Measurements from ENCODE around the gene MYO7A.

Gene MYO7A

GRCh38 chr11:77118086-77118485 is 10.0 kb upstream of the MYO7A start:
- Histone ChIP-seq H2AK5ac (ENCODE audit: low read length, severe bottlenecking) (no peak overlapping the region), H2BK120ac (ENCODE audit: low read depth, low read length) (no peak overlapping the region), H3K27ac (ENCODE audit: low read length, poor library complexity, severe bottlenecking) (no peak overlapping the region), H3K4me2 (ENCODE audit: low read length, poor library complexity, severe bottlenecking) (no peak overlapping the region), H3K9me3 (ENCODE audit: control insufficient read depth, low read length) (no peaks in the 10 kb centered on the region), H2BK15ac (ENCODE audit: low read depth, poor library complexity, severe bottlenecking) (no peak overlapping the region), H3K23ac (ENCODE audit: low read length in 2 of 2) (no peak overlapping the region), H3K4ac (ENCODE audit: low read depth in 1 of 2, low read length in 2 of 2) (no peak overlapping the region), H3K4me3 (ENCODE audit: insufficient read depth in 1 of 2, low read depth in 1 of 2, low read length in 2 of 2) (no peak overlapping the region), H3K9ac (ENCODE audit: low read length) (no peak overlapping the region), H4K91ac (ENCODE audit: low read length) (no peak overlapping the region), H3K79me1 (replicated peaks; ENCODE audit: low read length, poor library complexity, severe bottlenecking) (peaks cover 2% of the 10 kb centered on the region), H3K36me3 (ENCODE audit: control insufficient read depth in 1 of 2, insufficient read depth in 2 of 2, low read depth in 1 of 2, low read length in 2 of 2) (peaks cover 68 to 76% of the 10 kb centered on the region in 2 experiments), H4K8ac (ENCODE audit: low read length) (no peak overlapping the region), H2BK5ac (ENCODE audit: low read depth, low read length, poor library complexity, severe bottlenecking) (no peak overlapping the region), H3K27me3 (ENCODE audit: control insufficient read depth in 1 of 2, insufficient read depth in 1 of 2, low read length in 2 of 2) (no peaks in the 10 kb centered on the region), H3K14ac (ENCODE audit: low read length in 2 of 2) (no peak overlapping the region), H2AFZ (ENCODE audit: low read depth, low read length) (no peak overlapping the region), H3K18ac (ENCODE audit: low read depth in 1 of 2, low read length in 2 of 2) (no peak overlapping the region), H2BK12ac (ENCODE audit: low read length in 2 of 2) (no peak overlapping the region), H3K4me1 (ENCODE audit: control insufficient read depth, insufficient read depth, low read depth, low read length) (peaks cover 17% of the 10 kb centered on the region)
- no peak for DNase-seq
- WGBS: 95% methylated on average over 17 of the region's 17 CpGs

GRCh38 chr11:77118971-77119370 is 9.1 kb upstream of the MYO7A start:
- Histone ChIP-seq H3K9me3 (ENCODE audit: control insufficient read depth, low read length) (no peaks in the 10 kb centered on the region), H3K4me1 (ENCODE audit: control insufficient read depth, insufficient read depth, low read depth, low read length) (peaks cover 14% of the 10 kb centered on the region), H3K4ac (ENCODE audit: low read depth in 1 of 2, low read length in 2 of 2) (no peak overlapping the region), H3K4me2 (ENCODE audit: low read length, poor library complexity, severe bottlenecking) (no peak overlapping the region), H2BK15ac (ENCODE audit: low read depth, poor library complexity, severe bottlenecking) (no peak overlapping the region), H4K91ac (ENCODE audit: low read length) (no peak overlapping the region), H3K14ac (ENCODE audit: low read length in 2 of 2) (no peak overlapping the region), H3K9ac (ENCODE audit: low read length) (no peak overlapping the region), H3K18ac (ENCODE audit: low read depth in 1 of 2, low read length in 2 of 2) (no peak overlapping the region), H3K27me3 (ENCODE audit: control insufficient read depth in 1 of 2, insufficient read depth in 1 of 2, low read length in 2 of 2) (no peaks in the 10 kb centered on the region), H3K4me3 (ENCODE audit: insufficient read depth in 1 of 2, low read depth in 1 of 2, low read length in 2 of 2) (no peak overlapping the region), H3K23ac (ENCODE audit: low read length in 2 of 2) (no peak overlapping the region), H2BK120ac (ENCODE audit: low read depth, low read length) (no peak overlapping the region), H3K79me1 (replicated peaks; ENCODE audit: low read length, poor library complexity, severe bottlenecking) (peaks cover 2% of the 10 kb centered on the region), H4K8ac (ENCODE audit: low read length) (no peak overlapping the region), H2AFZ (ENCODE audit: low read depth, low read length) (no peak overlapping the region), H2AK5ac (ENCODE audit: low read length, severe bottlenecking) (no peak overlapping the region), H2BK5ac (ENCODE audit: low read depth, low read length, poor library complexity, severe bottlenecking) (no peak overlapping the region), H2BK12ac (ENCODE audit: low read length in 2 of 2) (no peak overlapping the region), H3K36me3 (ENCODE audit: control insufficient read depth in 1 of 2, insufficient read depth in 2 of 2, low read depth in 1 of 2, low read length in 2 of 2) (peaks cover 76 to 83% of the 10 kb centered on the region in 2 experiments), H3K27ac (ENCODE audit: low read length, poor library complexity, severe bottlenecking) (no peak overlapping the region)
- no peak for DNase-seq
- WGBS: 97% methylated on average over 12 of the region's 12 CpGs

GRCh38 chr11:77119531-77119936 is 8.5 kb upstream of the MYO7A start:
- no peak for DNase-seq
- Histone ChIP-seq H4K91ac (ENCODE audit: low read length) (no peak overlapping the region), H3K4me2 (ENCODE audit: low read length, poor library complexity, severe bottlenecking) (no peak overlapping the region), H3K4me3 (ENCODE audit: insufficient read depth in 1 of 2, low read depth in 1 of 2, low read length in 2 of 2) (no peak overlapping the region), H2AK5ac (ENCODE audit: low read length, severe bottlenecking) (no peak overlapping the region), H2AFZ (ENCODE audit: low read depth, low read length) (no peak overlapping the region), H3K27me3 (ENCODE audit: control insufficient read depth in 1 of 2, insufficient read depth in 1 of 2, low read length in 2 of 2) (no peaks in the 10 kb centered on the region), H4K8ac (ENCODE audit: low read length) (no peak overlapping the region), H3K18ac (ENCODE audit: low read depth in 1 of 2, low read length in 2 of 2) (no peak overlapping the region), H3K23ac (ENCODE audit: low read length in 2 of 2) (no peak overlapping the region), H3K79me1 (replicated peaks; ENCODE audit: low read length, poor library complexity, severe bottlenecking) (no peaks in the 10 kb centered on the region), H2BK5ac (ENCODE audit: low read depth, low read length, poor library complexity, severe bottlenecking) (no peak overlapping the region), H3K36me3 (ENCODE audit: control insufficient read depth in 1 of 2, insufficient read depth in 2 of 2, low read depth in 1 of 2, low read length in 2 of 2) (peaks cover 76 to 83% of the 10 kb centered on the region in 2 experiments), H3K9ac (ENCODE audit: low read length) (no peak overlapping the region), H3K4ac (ENCODE audit: low read depth in 1 of 2, low read length in 2 of 2) (no peak overlapping the region), H3K4me1 (ENCODE audit: control insufficient read depth, insufficient read depth, low read depth, low read length) (peaks cover 14% of the 10 kb centered on the region), H2BK15ac (ENCODE audit: low read depth, poor library complexity, severe bottlenecking) (no peak overlapping the region), H3K27ac (ENCODE audit: low read length, poor library complexity, severe bottlenecking) (no peak overlapping the region), H2BK120ac (ENCODE audit: low read depth, low read length) (no peak overlapping the region), H3K14ac (ENCODE audit: low read length in 2 of 2) (no peak overlapping the region), H2BK12ac (ENCODE audit: low read length in 2 of 2) (no peak overlapping the region), H3K9me3 (ENCODE audit: control insufficient read depth, low read length) (no peaks in the 10 kb centered on the region)
- 96% methylated on average over 9 of the region's 9 CpGs for WGBS

GRCh38 chr11:77120571-77120970 is 7.5 kb upstream of the MYO7A start:
- WGBS: 97% methylated on average over 19 of the region's 19 CpGs
- Histone ChIP-seq H3K23ac (ENCODE audit: low read length in 2 of 2) (no peak overlapping the region), H4K8ac (ENCODE audit: low read length) (no peak overlapping the region), H2BK12ac (ENCODE audit: low read length in 2 of 2) (no peak overlapping the region), H2BK120ac (ENCODE audit: low read depth, low read length) (no peak overlapping the region), H2BK5ac (ENCODE audit: low read depth, low read length, poor library complexity, severe bottlenecking) (no peak overlapping the region), H3K14ac (ENCODE audit: low read length in 2 of 2) (no peak overlapping the region), H3K9me3 (ENCODE audit: control insufficient read depth, low read length) (no peaks in the 10 kb centered on the region), H3K4me2 (ENCODE audit: low read length, poor library complexity, severe bottlenecking) (no peak overlapping the region), H2BK15ac (ENCODE audit: low read depth, poor library complexity, severe bottlenecking) (no peak overlapping the region), H3K27ac (ENCODE audit: low read length, poor library complexity, severe bottlenecking) (no peak overlapping the region), H3K4me3 (ENCODE audit: insufficient read depth in 1 of 2, low read depth in 1 of 2, low read length in 2 of 2) (no peak overlapping the region), H2AK5ac (ENCODE audit: low read length, severe bottlenecking) (no peak overlapping the region), H3K4ac (ENCODE audit: low read depth in 1 of 2, low read length in 2 of 2) (no peak overlapping the region), H4K91ac (ENCODE audit: low read length) (no peak overlapping the region), H3K79me1 (replicated peaks; ENCODE audit: low read length, poor library complexity, severe bottlenecking) (no peaks in the 10 kb centered on the region), H3K4me1 (ENCODE audit: control insufficient read depth, insufficient read depth, low read depth, low read length) (peaks cover 14% of the 10 kb centered on the region), H3K36me3 (ENCODE audit: control insufficient read depth in 1 of 2, insufficient read depth in 2 of 2, low read depth in 1 of 2, low read length in 2 of 2) (peaks cover 71 to 90% of the 10 kb centered on the region in 2 experiments), H2AFZ (ENCODE audit: low read depth, low read length) (no peak overlapping the region), H3K9ac (ENCODE audit: low read length) (no peak overlapping the region), H3K27me3 (ENCODE audit: control insufficient read depth in 1 of 2, insufficient read depth in 1 of 2, low read length in 2 of 2) (no peaks in the 10 kb centered on the region), H3K18ac (ENCODE audit: low read depth in 1 of 2, low read length in 2 of 2) (no peak overlapping the region)
- no peak for DNase-seq

Data from mesenchymal stem cell (in vitro differentiated cells and primary cell).